NB4 (cell line): ENCODE data around the gene RNF126.

Experiments used
- DNase-seq: peaks from one replicate; pipeline ENCODE4 v3.0.0; 2010; ENCODE audit warnings: low read depth
- H3K4me3 ChIP-seq: one replicate; pipeline ENCODE4 v1.5.1; 2011; ENCODE audit warnings: mild to moderate bottlenecking, low read depth, low read length, moderate library complexity
- CTCF ChIP-seq: IDR thresholded peaks from one replicate; pipeline ENCODE4 v1.5.1; 2012; ENCODE audit warnings: low read depth, low read length
- MAX ChIP-seq: IDR thresholded peaks from 2 replicates; pipeline ENCODE4 v1.6.1; 2011; ENCODE audit warnings: low read depth, low read length
- MYC ChIP-seq: IDR thresholded peaks from 2 replicates; pipeline ENCODE4 v1.6.1; 2011; ENCODE audit warnings: low read depth, low read length
- POLR2A ChIP-seq: IDR thresholded peaks from 2 replicates; pipeline ENCODE4 v1.6.1; 2011; ENCODE audit warnings: mild to moderate bottlenecking; ENCODE audit not compliant: insufficient read length; ENCODE audit errors: extremely low read depth

RNF126 gene

DNA sequence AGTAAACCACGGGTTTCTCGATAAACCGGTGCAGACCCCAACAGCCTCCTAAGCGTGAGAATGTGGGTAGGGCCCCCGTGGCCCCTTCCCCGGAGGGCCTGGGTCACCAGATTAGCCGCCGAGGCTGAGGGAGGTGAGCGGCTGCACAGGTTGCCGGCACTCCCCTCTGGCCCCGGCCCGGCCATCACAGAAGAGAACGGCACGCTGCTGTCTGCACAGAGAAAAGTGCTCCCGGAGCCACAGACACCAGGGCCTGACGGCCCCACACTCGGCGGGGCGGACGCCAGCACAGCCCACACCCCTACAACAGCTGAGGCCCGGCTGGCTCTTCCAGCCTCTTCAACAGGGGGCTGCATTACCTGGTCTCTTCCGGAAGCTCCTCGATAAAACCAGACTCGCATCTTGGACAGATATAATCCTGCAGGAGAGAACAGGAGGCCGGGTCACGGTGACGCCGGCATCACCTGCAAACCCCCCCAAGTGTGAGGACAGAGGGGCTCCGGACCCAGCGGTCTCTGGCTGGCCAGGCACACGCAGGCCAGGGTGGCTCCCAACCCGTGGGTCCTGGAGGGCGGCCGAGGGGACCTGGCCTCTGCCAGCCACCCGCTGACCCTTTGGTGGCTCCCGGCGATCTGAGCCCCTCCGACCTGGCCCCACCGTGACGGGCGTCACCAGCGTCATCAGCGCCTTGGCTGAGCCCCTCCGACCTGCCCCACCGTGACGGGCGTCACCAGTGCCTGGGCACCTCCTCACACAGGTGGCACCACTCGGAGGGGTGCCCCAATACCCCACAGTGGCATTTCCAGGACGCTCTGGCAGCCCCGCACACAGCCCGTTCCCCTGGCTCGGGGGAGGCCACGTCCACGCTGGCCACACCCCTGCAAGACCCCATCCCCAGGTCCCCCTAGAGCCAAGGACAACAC, 10.3 kb downstream of the RNF126 start:
- no peak for TF ChIP-seq POLR2A
- TF ChIP-seq MYC = no peak
- TF ChIP-seq CTCF = no peak
- no peak for TF ChIP-seq MAX
- H3K4me3 ChIP-seq = no peak overlapping the region
- DNase-seq = no peak

DNA sequence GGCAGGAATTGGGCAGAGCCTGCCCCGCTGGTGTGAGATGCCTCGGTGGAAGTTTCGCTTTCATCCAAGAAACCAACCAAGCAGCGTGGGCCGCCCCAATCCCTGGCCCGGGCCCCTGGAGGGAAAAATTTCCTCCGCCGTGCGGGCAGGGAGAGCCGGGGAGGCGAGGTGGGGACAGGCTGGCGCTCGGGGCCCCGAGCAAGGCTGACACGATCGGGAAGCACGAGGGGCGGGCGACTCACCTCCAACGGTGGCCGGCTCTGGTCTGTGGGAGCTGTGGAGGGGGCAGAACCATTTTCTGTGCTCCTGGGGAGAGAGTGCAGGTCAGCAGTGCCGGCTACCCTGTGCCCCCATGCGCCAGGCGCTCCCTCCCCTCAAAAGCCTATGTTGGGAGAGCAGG, 11.0 kb downstream of the RNF126 start:
- no peak for TF ChIP-seq MAX
- TF ChIP-seq CTCF = no peak
- no peak for TF ChIP-seq MYC
- no peak for TF ChIP-seq POLR2A
- no peak overlapping the region for H3K4me3 ChIP-seq
- DNase-seq = no peak

DNA sequence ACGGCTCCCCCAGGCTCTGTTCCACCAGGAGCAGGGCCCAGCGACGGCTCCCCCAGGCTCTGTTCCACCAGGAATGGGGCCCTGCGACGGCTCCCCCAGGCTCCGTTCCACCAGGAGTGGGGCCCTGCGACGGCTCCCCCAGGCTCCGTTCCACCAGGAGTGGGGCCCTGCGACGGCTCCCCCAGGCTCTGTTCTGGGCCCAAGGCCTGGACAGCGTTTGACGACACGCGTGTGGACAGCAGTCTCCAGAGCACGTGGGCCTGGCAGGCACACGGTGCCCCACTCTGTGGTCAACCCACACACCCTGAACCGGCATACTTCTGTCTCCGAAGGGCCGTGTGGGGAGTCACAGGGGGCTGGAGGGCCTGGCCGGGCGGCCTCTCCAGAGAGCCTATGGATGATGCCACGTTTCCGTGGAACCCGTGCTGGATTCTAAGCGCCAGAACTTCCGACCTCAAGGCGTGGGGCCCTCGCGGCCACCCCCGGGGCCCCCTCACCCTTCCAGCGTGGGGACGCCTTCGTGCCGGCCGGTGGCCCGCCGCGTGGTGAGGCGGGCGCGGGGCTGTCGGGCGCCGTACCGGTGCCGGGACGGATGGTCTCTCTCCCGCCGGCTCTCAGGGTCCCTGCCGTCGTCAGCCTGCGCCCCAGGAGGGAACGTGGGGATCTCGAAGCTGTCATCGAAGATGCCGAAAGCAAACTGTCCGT, 11.7 kb downstream of the RNF126 start:
- no peak overlapping the region for H3K4me3 ChIP-seq
- DNase-seq = no peak

GRCh38 chr19:650121-650520, 12.9 kb downstream of the RNF126 start:
- H3K4me3 ChIP-seq = no peak overlapping the region
- no peak for DNase-seq
- TF ChIP-seq POLR2A (no peak), MYC (no peak), CTCF (no peak), MAX (no peak)

More for the DNA sequence above, 11.7 kb downstream of the RNF126 start:
- no peak for TF ChIP-seq MYC

- DNase-seq = no peak
- TF ChIP-seq CTCF (no peak), POLR2A (no peak)
- no peak overlapping the region for H3K4me3 ChIP-seq
Measured at GRCh38 chr19:648904-649801, 13.9 kb downstream of the RNF126 start.

DNA sequence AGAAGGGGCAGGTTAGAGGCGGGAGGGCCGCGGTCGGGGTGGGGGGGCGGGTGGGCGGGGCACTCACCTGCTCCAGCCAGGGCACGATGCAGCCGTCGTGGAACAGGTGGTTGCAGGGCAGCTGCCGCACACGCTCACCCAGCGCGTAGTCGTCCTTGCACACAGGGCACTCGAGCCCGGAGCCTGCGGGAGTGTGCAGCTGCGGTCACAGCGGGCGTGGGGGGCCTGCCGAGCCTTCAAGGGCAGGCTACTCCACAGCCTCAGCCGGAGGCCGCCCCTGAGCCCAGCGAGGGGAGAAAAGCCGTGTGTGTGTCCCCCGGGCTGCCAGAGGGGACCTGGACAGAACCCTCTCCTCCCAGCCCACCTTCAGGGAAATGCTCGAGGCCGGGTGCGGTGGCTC, 14.7 kb downstream of the RNF126 start:
- no peak for TF ChIP-seq MAX
- no peak for TF ChIP-seq POLR2A
- TF ChIP-seq MYC = no peak
- TF ChIP-seq CTCF = no peak
- H3K4me3 ChIP-seq = no peak overlapping the region
- DNase-seq = no peak
